ENCODE measurements around the gene NOL4L. TPM values are rescaled to one million over a fixed set of nuclear protein-coding genes. Genes with fewer than 3 reads are reported as not detected.

Gene NOL4L
- polyA plus RNA-seq, 1 donor (not counting 4 experiments of a cell fraction or from before 2014, with no cell fraction given): 1.0 TPM

DNA sequence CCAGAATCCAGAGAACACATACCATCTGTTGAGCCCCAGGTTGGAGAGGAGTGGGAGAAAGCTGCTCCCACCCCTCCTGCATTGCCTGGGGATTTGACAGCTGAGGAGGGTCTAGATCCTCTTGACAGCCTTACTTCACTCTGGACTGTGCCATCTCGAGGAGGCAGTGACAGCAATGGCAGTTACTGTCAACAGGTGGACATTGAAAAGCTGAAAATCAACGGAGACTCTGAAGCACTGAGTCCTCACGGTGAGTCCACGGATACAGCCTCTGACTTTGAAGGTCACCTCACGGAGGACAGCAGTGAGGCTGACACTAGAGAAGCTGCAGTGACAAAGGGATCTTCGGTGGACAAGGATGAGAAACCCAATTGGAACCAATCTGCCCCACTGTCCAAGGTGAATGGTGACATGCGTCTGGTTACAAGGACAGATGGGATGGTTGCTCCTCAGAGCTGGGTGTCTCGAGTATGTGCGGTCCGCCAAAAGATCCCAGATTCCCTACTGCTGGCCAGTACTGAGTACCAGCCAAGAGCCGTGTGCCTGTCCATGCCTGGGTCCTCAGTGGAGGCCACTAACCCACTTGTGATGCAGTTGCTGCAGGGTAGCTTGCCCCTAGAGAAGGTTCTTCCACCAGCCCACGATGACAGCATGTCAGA is 149.6 kb downstream of the NOL4L start:
- Histone ChIP-seq H4K20me1 (ENCODE audit: control insufficient read depth, extremely low read depth, insufficient read depth, low read length) (no peaks in the 10 kb centered on the region), H3K9me1 (ENCODE audit: control insufficient read depth, extremely low read depth, insufficient read depth, low read length) (no peaks in the 10 kb centered on the region), H3K27ac (ENCODE audit: control insufficient read depth, insufficient read depth, low read length) (no peak overlapping the region), H3K9ac (ENCODE audit: control insufficient read depth, extremely low read depth, insufficient read depth, low read length) (no peak overlapping the region), H3K4me2 (ENCODE audit: control insufficient read depth, extremely low read depth, insufficient read depth, low read depth, low read length) (no peak overlapping the region), H3K9me3 (ENCODE audit: control insufficient read depth, low read depth, low read length) (no peaks in the 10 kb centered on the region), H3K27me3 (ENCODE audit: control insufficient read depth, extremely low read depth, insufficient read depth, low read length) (no peaks in the 10 kb centered on the region), H3K4me3 (ENCODE audit: control insufficient read depth in 2 of 3, extremely low read depth in 1 of 3, insufficient read depth in 2 of 3, low read depth in 1 of 3, low read length in 3 of 3) (no peak overlapping the region), H3K4me1 (ENCODE audit: control insufficient read depth, extremely low read depth, insufficient read depth, low read length) (no peaks in the 10 kb centered on the region), H3K79me2 (ENCODE audit: control insufficient read depth, insufficient read depth, low read length) (no peaks in the 10 kb centered on the region), H3K36me3 (ENCODE audit: control insufficient read depth in 2 of 2, extremely low read depth in 1 of 2, insufficient read depth in 2 of 2, low read length in 2 of 2) (peaks cover 38 to 53% of the 10 kb centered on the region in 2 experiments), H2AFZ (ENCODE audit: control insufficient read depth, low read length) (no peak overlapping the region)
- dilution Hi-C loops (cut with MboI; ENCODE audit: extremely low pct_ligation_motif_present, low sequenced_read_pairs): no loop called here
- FAIRE-seq (no peak), DNase-seq (ENCODE audit: low read depth, low spot score) (no peak)
- TF ChIP-seq, protein P1, sequence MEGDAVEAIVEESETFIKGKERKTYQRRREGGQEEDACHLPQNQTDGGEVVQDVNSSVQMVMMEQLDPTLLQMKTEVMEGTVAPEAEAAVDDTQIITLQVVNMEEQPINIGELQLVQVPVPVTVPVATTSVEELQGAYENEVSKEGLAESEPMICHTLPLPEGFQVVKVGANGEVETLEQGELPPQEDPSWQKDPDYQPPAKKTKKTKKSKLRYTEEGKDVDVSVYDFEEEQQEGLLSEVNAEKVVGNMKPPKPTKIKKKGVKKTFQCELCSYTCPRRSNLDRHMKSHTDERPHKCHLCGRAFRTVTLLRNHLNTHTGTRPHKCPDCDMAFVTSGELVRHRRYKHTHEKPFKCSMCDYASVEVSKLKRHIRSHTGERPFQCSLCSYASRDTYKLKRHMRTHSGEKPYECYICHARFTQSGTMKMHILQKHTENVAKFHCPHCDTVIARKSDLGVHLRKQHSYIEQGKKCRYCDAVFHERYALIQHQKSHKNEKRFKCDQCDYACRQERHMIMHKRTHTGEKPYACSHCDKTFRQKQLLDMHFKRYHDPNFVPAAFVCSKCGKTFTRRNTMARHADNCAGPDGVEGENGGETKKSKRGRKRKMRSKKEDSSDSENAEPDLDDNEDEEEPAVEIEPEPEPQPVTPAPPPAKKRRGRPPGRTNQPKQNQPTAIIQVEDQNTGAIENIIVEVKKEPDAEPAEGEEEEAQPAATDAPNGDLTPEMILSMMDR (optimal IDR thresholded peaks at IDR 0.05 in 1 of 3, IDR thresholded peaks at IDR 0.05 in 1 of 3, conservative IDR thresholded peaks at IDR 0.05 in 1 of 3; ENCODE audit: extremely low read depth in 1 of 3, insufficient read depth in 2 of 3, low read length in 3 of 3): no peak
- TF ChIP-seq EZH2 (IDR thresholded peaks at IDR 0.05; ENCODE audit: low read length): no peak

- H3K4me3 ChIP-seq (ENCODE audit: control insufficient read depth in 2 of 3, extremely low read depth in 1 of 3, insufficient read depth in 2 of 3, low read depth in 1 of 3, low read length in 3 of 3): no peak overlapping the region
- no peak for TF ChIP-seq EZH2 (IDR thresholded peaks at IDR 0.05; ENCODE audit: low read length)
- TF ChIP-seq, protein P1 (optimal IDR thresholded peaks at IDR 0.05 in 1 of 3, IDR thresholded peaks at IDR 0.05 in 1 of 3, conservative IDR thresholded peaks at IDR 0.05 in 1 of 3; ENCODE audit: extremely low read depth in 1 of 3, insufficient read depth in 2 of 3, low read length in 3 of 3): no peak
- H3K9me3 ChIP-seq (ENCODE audit: control insufficient read depth, low read depth, low read length): no peaks in the 10 kb centered on the region
- no peak overlapping the region for H3K27ac ChIP-seq (ENCODE audit: control insufficient read depth, insufficient read depth, low read length)
- H2AFZ ChIP-seq (ENCODE audit: control insufficient read depth, low read length): no peak overlapping the region
- no peaks in the 10 kb centered on the region for H3K4me1 ChIP-seq (ENCODE audit: control insufficient read depth, extremely low read depth, insufficient read depth, low read length)
- H3K9me1 ChIP-seq (ENCODE audit: control insufficient read depth, extremely low read depth, insufficient read depth, low read length): no peaks in the 10 kb centered on the region
- H3K4me2 ChIP-seq (ENCODE audit: control insufficient read depth, extremely low read depth, insufficient read depth, low read depth, low read length): no peak overlapping the region
- no peaks in the 10 kb centered on the region for H3K79me2 ChIP-seq (ENCODE audit: control insufficient read depth, insufficient read depth, low read length)
- DNase-seq (ENCODE audit: low read depth, low spot score): no peak
- no peaks in the 10 kb centered on the region for H4K20me1 ChIP-seq (ENCODE audit: control insufficient read depth, extremely low read depth, insufficient read depth, low read length)
- no peak for FAIRE-seq
- peaks cover 41 to 58% of the 10 kb centered on the region in 2 experiments for H3K36me3 ChIP-seq (ENCODE audit: control insufficient read depth in 2 of 2, extremely low read depth in 1 of 2, insufficient read depth in 2 of 2, low read length in 2 of 2)
- H3K9ac ChIP-seq (ENCODE audit: control insufficient read depth, extremely low read depth, insufficient read depth, low read length): no peak overlapping the region
- no peaks in the 10 kb centered on the region for H3K27me3 ChIP-seq (ENCODE audit: control insufficient read depth, extremely low read depth, insufficient read depth, low read length)
- dilution Hi-C loops (cut with MboI; ENCODE audit: extremely low pct_ligation_motif_present, low sequenced_read_pairs): no loop called here
These were observed 150.7 kb downstream of the NOL4L start for GRCh38 chr20:32434434-32434833.

Measured in keratinocyte (primary cell).